GM23248 (cell line): ENCODE data around the gene ADIRF. TPM values are rescaled to one million over a fixed set of nuclear protein-coding genes. Genes with fewer than 3 reads are reported as not detected.

ENCODE experiments used
- DNase-seq: peaks from one replicate; pipeline ENCODE4 v3.0.0-alpha.2; 2015
- H2AFZ ChIP-seq: fragments of 200-600 bp; sonication (generic); 2 replicates; pipeline ENCODE4 v1.6.1; 2016; ENCODE audit warnings: antibody characterized with exemption
- H3F3A ChIP-seq: fragments of 200-600 bp; sonication (generic); 2 replicates; pipeline ENCODE4 v1.6.1; 2016; ENCODE audit warnings: mild to moderate bottlenecking, antibody characterized with exemption, mixed run types; ENCODE audit not compliant: insufficient read depth
- H3K27ac ChIP-seq: fragments of 200-600 bp; sonication (generic); 2 replicates; pipeline ENCODE4 v1.5.1; 2016; ENCODE audit warnings: mild to moderate bottlenecking
- H3K27me3 ChIP-seq: fragments of 200-600 bp; sonication (generic); replicated peaks from 2 replicates; pipeline ENCODE4 v1.6.1; 2016; ENCODE audit warnings: mild to moderate bottlenecking; ENCODE audit not compliant: insufficient read depth
- H3K36me3 ChIP-seq: fragments of 200-600 bp; sonication (generic); 2 replicates; pipeline ENCODE4 v1.6.1; 2016; ENCODE audit warnings: low read depth, mild to moderate bottlenecking
- H3K4me1 ChIP-seq: fragments of 200-600 bp; sonication (generic); 2 replicates; pipeline ENCODE4 v1.6.1; 2016; ENCODE audit warnings: mild to moderate bottlenecking; ENCODE audit not compliant: insufficient read depth
- H3K4me2 ChIP-seq: fragments of 200-600 bp; sonication (generic); one replicate; pipeline ENCODE4 v1.6.1; 2016; ENCODE audit warnings: mild to moderate bottlenecking; ENCODE audit not compliant: unreplicated experiment
- H3K4me3 ChIP-seq: fragments of 200-600 bp; sonication (generic); 2 replicates; pipeline ENCODE4 v1.5.1; 2016; ENCODE audit warnings: mild to moderate bottlenecking
- H3K79me2 ChIP-seq: fragments of 200-600 bp; sonication (generic); 2 replicates; pipeline ENCODE4 v1.6.1; 2016; ENCODE audit warnings: mild to moderate bottlenecking; ENCODE audit not compliant: insufficient read depth
- H3K9ac ChIP-seq: fragments of 200-600 bp; sonication (generic); 2 replicates; pipeline ENCODE4 v1.6.1; 2016; ENCODE audit warnings: mild to moderate bottlenecking
- H3K9me2 ChIP-seq: fragments of 200-600 bp; sonication (generic); 2 replicates; pipeline ENCODE4 v1.6.1; 2016; ENCODE audit warnings: mixed run types, mild to moderate bottlenecking, moderate library complexity; ENCODE audit not compliant: insufficient read depth
- H3K9me3 ChIP-seq: fragments of 200-600 bp; sonication (generic); one replicate; pipeline ENCODE4 v1.6.1; 2017; ENCODE audit warnings: low read depth
- H4K20me1 ChIP-seq: fragments of 200-600 bp; sonication (generic); 2 replicates; pipeline ENCODE4 v1.6.0; 2016; ENCODE audit not compliant: insufficient read depth
- EZH2 ChIP-seq: fragments of 200-600 bp; sonication (generic); IDR thresholded peaks from 2 replicates; pipeline ENCODE4 v1.6.1; 2018; ENCODE audit warnings: antibody characterized with exemption, mild to moderate bottlenecking; ENCODE audit not compliant: insufficient read depth, poor library complexity, severe bottlenecking
- EZH2phosphoT487 ChIP-seq: fragments of 200-600 bp; sonication (generic); IDR thresholded peaks from 2 replicates; pipeline ENCODE4 v1.6.1; 2018; ENCODE audit warnings: antibody characterized with exemption, moderate library complexity, mild to moderate bottlenecking, low read depth; ENCODE audit not compliant: insufficient read depth
- WGBS, 2 experiments: methylation state at CpG; one replicate each; pipeline ENCODE4 v1.1.6; 2015 to 2017; ENCODE audit warnings: low lambda C conversion rate in 2 of 2, low coverage in 1 of 2; ENCODE audit errors: missing lambda C conversion rate in 2 of 2; 5-methylcytosine and 5-hydroxymethylcytosine counted together
- in situ Hi-C: fragments of 300-500 bp; cut with MboI; formaldehyde crosslinking; loops from 2 replicates; pipeline ENCODE4 v1.15.0; 2020
- polyA plus RNA-seq: library from polyadenylated mRNA; unstranded; fragments of >200 nt; fragmentation: Nextera tagmentation; extraction: Ambion mirVana; gene quantifications from 2 replicates; pipeline ENCODE4 v1.2.1, GENCODE V29; 2016
- total RNA-seq: library from RNA; depleted of rRNA; stranded (reverse); fragments of >200 nt; shearing (Covaris generic); gene quantifications from 2 replicates; pipeline ENCODE4 v1.2.3, GENCODE V29; 2014

ADIRF gene
- total and polyA plus RNA-seq, 2 experiments from 2014 or later = 17.6 to 175 TPM

DNA sequence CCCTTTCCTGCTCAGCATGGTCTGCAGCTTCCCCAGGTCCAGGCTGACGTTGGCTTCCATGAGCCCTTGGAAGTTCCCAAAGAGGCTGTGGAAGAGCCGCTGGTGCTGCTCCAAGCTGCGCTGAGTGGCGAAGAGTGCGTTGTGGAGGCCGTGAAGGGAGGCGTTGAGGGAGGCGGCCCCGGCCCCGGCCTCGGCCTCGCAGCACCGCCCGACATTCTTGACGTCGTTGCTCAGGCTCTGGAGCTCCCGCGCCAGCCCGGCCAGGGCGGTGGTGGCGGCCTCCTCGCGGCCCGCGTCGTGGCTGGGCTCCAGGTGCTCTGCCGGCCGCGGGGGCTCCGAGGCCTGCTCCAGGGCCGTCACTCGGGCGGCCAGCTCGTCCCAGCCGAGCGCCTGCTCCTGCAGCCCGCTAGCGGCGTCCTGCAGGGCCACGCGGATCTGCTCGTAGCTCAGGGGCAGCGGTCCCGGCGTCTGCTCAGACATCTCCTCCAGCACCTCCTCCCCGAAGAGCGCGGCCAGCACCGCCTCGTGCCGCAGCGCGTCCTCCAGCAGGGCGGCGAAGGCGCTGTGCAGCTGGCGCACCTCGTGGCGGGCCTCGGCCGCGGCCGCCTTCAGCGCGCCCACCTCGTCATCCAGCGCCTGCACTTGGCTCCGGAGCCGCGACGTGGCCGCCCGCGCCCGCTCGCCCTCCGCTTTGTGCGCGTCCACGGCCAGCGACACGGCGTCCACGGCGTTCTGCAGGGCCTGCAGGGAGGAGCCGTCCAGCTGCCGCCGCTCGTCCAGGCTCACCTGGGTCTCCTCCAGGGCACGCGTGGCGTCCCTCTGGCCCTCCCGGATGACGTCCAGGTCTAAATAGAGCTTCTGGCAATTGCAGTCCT is 25.6 kb upstream of the ADIRF start:
- H3K4me3 ChIP-seq = no peak overlapping the region
- H3K9me2 ChIP-seq = no peaks in the 10 kb centered on the region
- WGBS, 2 experiments = 84 to 88% methylated on average over 59 to 92 of the region's 94 CpGs
- no peak overlapping the region for H3K9ac ChIP-seq
- H3F3A ChIP-seq = 0 out of 2 replicates have a peak, but pooled peaks cover 12% of the 10 kb centered on the region
- H3K79me2 ChIP-seq = no peaks in the 10 kb centered on the region
- no peak overlapping the region for H3K4me2 ChIP-seq
- TF ChIP-seq EZH2phosphoT487 = no peak
- TF ChIP-seq EZH2 = no peak
- no peak overlapping the region for H2AFZ ChIP-seq
- H3K4me1 ChIP-seq = peaks cover under 1% of the 10 kb centered on the region; the same call in 1 of the 2 replicates
- DNase-seq = no peak
- no peak overlapping the region for H3K27ac ChIP-seq
- in situ Hi-C loops = no loop called here
- no peaks in the 10 kb centered on the region for H3K36me3 ChIP-seq
- no peaks in the 10 kb centered on the region for H4K20me1 ChIP-seq
- no peaks in the 10 kb centered on the region for H3K27me3 ChIP-seq
- no peaks in the 10 kb centered on the region for H3K9me3 ChIP-seq

DNA sequence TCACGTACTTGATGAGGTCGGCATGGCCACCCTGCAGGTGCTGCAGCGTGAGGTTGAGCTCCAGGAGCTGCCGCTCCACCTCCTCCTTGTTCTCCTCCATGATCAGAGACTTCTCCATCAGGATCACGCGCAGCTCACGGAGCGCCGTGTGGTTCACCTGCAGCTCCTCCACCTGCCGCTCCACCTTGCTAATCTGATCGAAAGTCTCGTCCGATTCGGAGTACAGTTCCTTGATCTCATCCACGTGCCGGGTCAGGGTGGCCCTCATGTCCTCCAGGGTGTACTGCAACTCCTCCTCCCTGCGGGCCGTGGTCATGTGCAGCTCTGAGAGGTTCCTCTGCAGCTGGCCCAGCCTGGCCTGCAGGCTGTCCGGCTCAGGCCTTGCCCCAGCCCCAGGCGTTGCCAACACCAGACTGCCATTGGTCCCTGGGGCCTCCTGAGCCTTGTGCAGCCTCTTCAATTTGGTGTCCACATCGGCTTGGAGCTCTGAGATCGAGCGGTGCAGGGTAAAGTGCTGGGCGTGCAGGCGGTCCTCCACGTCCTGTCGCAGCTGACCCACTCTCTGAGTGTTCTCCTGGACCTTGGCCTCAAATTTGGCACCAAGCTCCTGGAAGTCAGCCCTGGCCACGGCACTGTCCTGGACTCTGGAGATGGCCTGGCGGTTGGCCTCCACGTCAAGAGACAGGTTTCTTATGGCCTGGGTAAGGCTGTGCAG is 24.8 kb upstream of the ADIRF start:
- TF ChIP-seq EZH2 (no peak), EZH2phosphoT487 (no peak)

DNA sequence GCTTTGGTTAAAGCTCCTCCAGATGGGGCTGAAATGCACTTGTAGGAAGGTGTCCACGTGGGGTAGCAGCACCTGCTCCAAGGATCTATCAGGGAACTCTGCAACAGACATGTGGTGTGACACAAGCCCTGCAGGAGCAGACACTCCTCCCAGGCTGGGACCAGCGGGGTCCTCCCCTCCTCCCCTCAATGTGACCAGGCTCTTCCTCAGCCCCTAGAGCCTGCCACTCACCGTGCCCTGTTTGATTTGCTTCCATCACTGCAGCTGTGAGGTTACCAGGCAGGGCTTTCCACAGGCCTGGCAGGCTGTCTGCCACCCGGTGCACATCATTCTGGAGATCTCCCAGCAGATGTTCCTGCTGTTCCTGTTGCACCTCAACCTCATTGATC is 24.3 kb upstream of the ADIRF start:
- Histone ChIP-seq H3K27ac (no peak overlapping the region), H2AFZ (no peak overlapping the region), H3K4me2 (no peak overlapping the region), H3K9ac (no peak overlapping the region), H3K27me3 (no peaks in the 10 kb centered on the region), H3K9me2 (no peaks in the 10 kb centered on the region), H3K79me2 (no peaks in the 10 kb centered on the region), H3K4me3 (no peak overlapping the region), H3K36me3 (no peaks in the 10 kb centered on the region), H4K20me1 (no peaks in the 10 kb centered on the region), H3F3A (0 out of 2 replicates have a peak, but pooled peaks cover 6% of the 10 kb centered on the region), H3K9me3 (no peaks in the 10 kb centered on the region), H3K4me1 (no peaks in the 10 kb centered on the region)
- WGBS, 2 experiments = 85 to 87% methylated on average over 4 of the region's 4 CpGs
- DNase-seq = no peak
- TF ChIP-seq EZH2phosphoT487 (no peak), EZH2 (no peak)
- in situ Hi-C loops = no loop called here

More for the DNA sequence above, 24.8 kb upstream of the ADIRF start:
- no peaks in the 10 kb centered on the region for H3K79me2 ChIP-seq
- H3K27me3 ChIP-seq = no peaks in the 10 kb centered on the region
- no peak overlapping the region for H3K4me3 ChIP-seq
- no peak overlapping the region for H2AFZ ChIP-seq
- 92 to 93% methylated on average over 30 of the region's 30 CpGs for WGBS, 2 experiments
- H3K4me1 ChIP-seq = no peaks in the 10 kb centered on the region
- no peak overlapping the region for H3K27ac ChIP-seq
- H3K36me3 ChIP-seq = no peaks in the 10 kb centered on the region
- 0 out of 2 replicates have a peak, but pooled peaks cover 6% of the 10 kb centered on the region for H3F3A ChIP-seq
- H3K4me2 ChIP-seq = no peak overlapping the region
- no peaks in the 10 kb centered on the region for H3K9me3 ChIP-seq
- in situ Hi-C loops = no loop called here
- H3K9ac ChIP-seq = no peak overlapping the region
- H4K20me1 ChIP-seq = no peaks in the 10 kb centered on the region
- DNase-seq = no peak
- H3K9me2 ChIP-seq = no peaks in the 10 kb centered on the region

DNA sequence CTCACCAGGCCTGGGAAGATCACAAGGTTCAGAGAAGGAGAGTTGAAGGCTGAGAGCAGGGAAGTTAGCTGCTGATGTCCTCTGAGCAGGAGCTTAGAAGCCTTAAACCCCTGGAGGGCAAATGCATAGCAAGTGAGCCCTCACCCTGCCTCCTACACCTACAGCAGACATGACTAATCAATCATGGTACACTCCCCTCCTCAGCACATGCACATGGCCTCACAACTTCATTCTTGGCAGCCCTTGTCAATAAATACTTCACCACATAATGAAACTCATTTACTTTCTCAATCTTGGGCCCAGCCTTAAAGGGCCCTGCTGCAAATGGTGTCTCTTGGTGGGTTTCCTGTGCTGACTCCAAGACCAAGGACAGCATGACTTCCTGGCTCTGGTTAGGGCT is 23.8 kb upstream of the ADIRF start:
- Histone ChIP-seq H3K9me3 (no peaks in the 10 kb centered on the region), H3K27me3 (no peaks in the 10 kb centered on the region), H3K36me3 (no peaks in the 10 kb centered on the region), H3K79me2 (no peaks in the 10 kb centered on the region), H3K4me3 (no peak overlapping the region), H4K20me1 (no peaks in the 10 kb centered on the region), H3F3A (0 out of 2 replicates have a peak, but pooled peaks cover 6% of the 10 kb centered on the region), H3K9me2 (no peaks in the 10 kb centered on the region), H3K9ac (no peak overlapping the region), H3K4me1 (no peaks in the 10 kb centered on the region), H3K27ac (no peak overlapping the region), H2AFZ (no peak overlapping the region), H3K4me2 (no peak overlapping the region)
- no peak for TF ChIP-seq EZH2phosphoT487
- TF ChIP-seq EZH2 = no peak
- DNase-seq = peak; percentile 62
- in situ Hi-C loops = no loop called here
